Measurements from ENCODE around the gene HMGB1. TPM values are rescaled to one million over a fixed set of nuclear protein-coding genes. Genes with fewer than 3 reads are reported as not detected.
"Not testable (repeated sequence)": the region's sequence is repeated elsewhere in the genome, so short reads cannot be mapped to it uniquely, and the experiment has no call there.

Gene HMGB1
- total RNA-seq, 4 donors from 2014 or later = 105 to 255 (median 186) TPM

GRCh38 chr13:30453727-30454126 lies 12.0 kb downstream of the HMGB1 start:
- Histone ChIP-seq H3K27ac (no peak overlapping the region), H3K4me1 (peaks cover 0 to 11% (median 0%) of the 10 kb centered on the region in 4 donors), H3K36me3 (peaks cover 0 to 4% (median 0%) of the 10 kb centered on the region in 3 donors), H3K4me3 (no peak overlapping the region), H3K27me3 (no peaks in the 10 kb centered on the region), H3K9me3 (no peaks in the 10 kb centered on the region)
- TF ChIP-seq POLR2A (IDR thresholded peaks at IDR 0.05) = no peak
- TF ChIP-seq, protein P1, sequence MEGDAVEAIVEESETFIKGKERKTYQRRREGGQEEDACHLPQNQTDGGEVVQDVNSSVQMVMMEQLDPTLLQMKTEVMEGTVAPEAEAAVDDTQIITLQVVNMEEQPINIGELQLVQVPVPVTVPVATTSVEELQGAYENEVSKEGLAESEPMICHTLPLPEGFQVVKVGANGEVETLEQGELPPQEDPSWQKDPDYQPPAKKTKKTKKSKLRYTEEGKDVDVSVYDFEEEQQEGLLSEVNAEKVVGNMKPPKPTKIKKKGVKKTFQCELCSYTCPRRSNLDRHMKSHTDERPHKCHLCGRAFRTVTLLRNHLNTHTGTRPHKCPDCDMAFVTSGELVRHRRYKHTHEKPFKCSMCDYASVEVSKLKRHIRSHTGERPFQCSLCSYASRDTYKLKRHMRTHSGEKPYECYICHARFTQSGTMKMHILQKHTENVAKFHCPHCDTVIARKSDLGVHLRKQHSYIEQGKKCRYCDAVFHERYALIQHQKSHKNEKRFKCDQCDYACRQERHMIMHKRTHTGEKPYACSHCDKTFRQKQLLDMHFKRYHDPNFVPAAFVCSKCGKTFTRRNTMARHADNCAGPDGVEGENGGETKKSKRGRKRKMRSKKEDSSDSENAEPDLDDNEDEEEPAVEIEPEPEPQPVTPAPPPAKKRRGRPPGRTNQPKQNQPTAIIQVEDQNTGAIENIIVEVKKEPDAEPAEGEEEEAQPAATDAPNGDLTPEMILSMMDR (IDR thresholded peaks at IDR 0.05) = no peak
- TF ChIP-seq EP300 (IDR thresholded peaks at IDR 0.05) = no peak
- no peak for DNase-seq (ENCODE audit: low spot score in 2 of 2)
- WGBS, 2 donors = 82 to 87% methylated on average over 4 of the region's 4 CpGs

DNA sequence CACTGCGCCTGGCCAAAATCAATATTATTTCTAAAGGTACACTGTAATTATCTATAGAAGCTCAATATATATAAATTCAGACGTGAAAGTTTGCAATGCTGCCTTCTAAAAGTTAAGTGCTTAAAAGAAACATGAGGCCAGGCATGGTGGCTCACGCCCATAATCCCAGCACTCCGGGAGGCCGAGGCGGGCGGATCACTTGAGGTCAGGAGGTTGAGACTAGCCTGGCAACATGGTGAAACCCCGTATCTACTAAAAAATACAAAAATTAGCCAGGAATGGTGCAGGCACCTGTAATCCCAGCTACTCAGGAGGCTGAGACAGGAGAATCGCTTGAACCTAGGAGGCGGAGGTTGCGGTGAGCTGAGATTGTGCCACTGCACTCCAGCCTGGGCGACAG lies 14.3 kb downstream of the HMGB1 start:
- not testable (repeated sequence) for H3K9me3 ChIP-seq; DNase-seq (ENCODE audit: low spot score in 2 of 2); H3K27ac ChIP-seq; H3K36me3 ChIP-seq; H3K4me3 ChIP-seq; H3K4me1 ChIP-seq; H3K27me3 ChIP-seq
- 93 to 95% methylated on average over 12 of the region's 12 CpGs for WGBS, 2 donors

- 93 to 96% methylated on average over 2 of the region's 2 CpGs for WGBS, 2 donors
- peaks cover 0 to 15% (median 11%) of the 10 kb centered on the region in 4 donors for H3K4me1 ChIP-seq
- no peak for TF ChIP-seq EP300 (IDR thresholded peaks at IDR 0.05)
- TF ChIP-seq, protein P1 (IDR thresholded peaks at IDR 0.05) = no peak
- no peak for TF ChIP-seq POLR2A (IDR thresholded peaks at IDR 0.05)
These were observed 15.7 kb downstream of the HMGB1 start for GRCh38 chr13:30450066-30450465.

GRCh38 chr13:30448441-30448840 lies 17.3 kb downstream of the HMGB1 start:
- WGBS, 2 donors = 94 to 96% methylated on average over 4 of the region's 4 CpGs

More at GRCh38 chr13:30450066-30450465, 15.7 kb downstream of the HMGB1 start:
- no peaks in the 10 kb centered on the region for H3K27me3 ChIP-seq
- no peak overlapping the region for H3K4me3 ChIP-seq
- H3K27ac ChIP-seq = no peak overlapping the region
- no peaks in the 10 kb centered on the region for H3K36me3 ChIP-seq
- DNase-seq (ENCODE audit: low spot score in 2 of 2) = no peak
- no peaks in the 10 kb centered on the region for H3K9me3 ChIP-seq

GRCh38 chr13:30446126-30446500 lies 19.6 kb downstream of the HMGB1 start:
- Histone ChIP-seq H3K4me1 (peaks cover 0 to 16% (median 13%) of the 10 kb centered on the region in 4 donors), H3K9me3 (peaks cover 0 to 4% (median 0%) of the 10 kb centered on the region in 4 donors), H3K36me3 (no peaks in the 10 kb centered on the region), H3K4me3 (peak overlapping the region; percentile 1 to 53 (median 44)), H3K27ac (peak overlapping the region; percentile 0 to 80 (median 74)), H3K27me3 (no peaks in the 10 kb centered on the region)
- DNase-seq (ENCODE audit: low spot score in 2 of 2) = no peak
- WGBS, 2 donors = 30 to 34% methylated on average over 7 of the region's 7 CpGs
- TF ChIP-seq POLR2A (IDR thresholded peaks at IDR 0.05) = no peak
- peak in 1 of 2 donors; percentile 1 for TF ChIP-seq EP300 (IDR thresholded peaks at IDR 0.05)
- TF ChIP-seq, protein P1 (IDR thresholded peaks at IDR 0.05) = no peak

More at GRCh38 chr13:30448441-30448840, 17.3 kb downstream of the HMGB1 start:
- H3K27ac ChIP-seq = no peak overlapping the region
- H3K4me1 ChIP-seq = peaks cover 0 to 16% (median 13%) of the 10 kb centered on the region in 4 donors
- H3K4me3 ChIP-seq = no peak overlapping the region
- DNase-seq (ENCODE audit: low spot score in 2 of 2) = no peak
- no peaks in the 10 kb centered on the region for H3K27me3 ChIP-seq
- no peaks in the 10 kb centered on the region for H3K36me3 ChIP-seq
- H3K9me3 ChIP-seq = no peaks in the 10 kb centered on the region
- TF ChIP-seq, protein P1 (IDR thresholded peaks at IDR 0.05) = no peak
- TF ChIP-seq POLR2A (IDR thresholded peaks at IDR 0.05) = no peak
- no peak for TF ChIP-seq EP300 (IDR thresholded peaks at IDR 0.05)
